Measurements from ENCODE around the gene RTN4RL2.

Gene RTN4RL2

GRCh38 chr11:57500926-57501325 is 40.6 kb downstream of the RTN4RL2 start:
- Histone ChIP-seq H3K4me1 (ENCODE audit: insufficient read depth, low read length, severe bottlenecking) (no peaks in the 10 kb centered on the region), H3K4me2 (ENCODE audit: low read length) (no peak overlapping the region), H4K20me1 (ENCODE audit: insufficient read depth, low read length) (no peaks in the 10 kb centered on the region), H3K9me3 (ENCODE audit: low read length) (no peaks in the 10 kb centered on the region), H3K9ac (ENCODE audit: low read length) (no peak overlapping the region), H3K27me3 (ENCODE audit: insufficient read depth, low read length) (no peaks in the 10 kb centered on the region), H3K4me3 (ENCODE audit: low read depth, low read length, poor library complexity, severe bottlenecking) (no peak overlapping the region), H3K27ac (ENCODE audit: low read depth, low read length, poor library complexity, severe bottlenecking) (no peak overlapping the region), H2AFZ (ENCODE audit: low read length) (no peak overlapping the region), H3F3A (ENCODE audit: insufficient read depth, low read length) (no peaks in the 10 kb centered on the region), H3K79me2 (ENCODE audit: insufficient read depth, low read length) (no peaks in the 10 kb centered on the region), H3K36me3 (ENCODE audit: insufficient read depth, low read length) (peaks cover 74% of the 10 kb centered on the region), H3K9me2 (ENCODE audit: low read depth, low read length) (no peaks in the 10 kb centered on the region)
- no peak for TF ChIP-seq CTCF (IDR thresholded peaks at IDR 0.05; ENCODE audit: low read length)

GRCh38 chr11:57501953-57502352 is 41.6 kb downstream of the RTN4RL2 start:
- Histone ChIP-seq H3F3A (ENCODE audit: insufficient read depth, low read length) (no peaks in the 10 kb centered on the region), H3K27me3 (ENCODE audit: insufficient read depth, low read length) (no peaks in the 10 kb centered on the region), H3K4me1 (ENCODE audit: insufficient read depth, low read length, severe bottlenecking) (no peaks in the 10 kb centered on the region), H3K9me3 (ENCODE audit: low read length) (no peaks in the 10 kb centered on the region), H4K20me1 (ENCODE audit: insufficient read depth, low read length) (no peaks in the 10 kb centered on the region), H3K4me3 (ENCODE audit: low read depth, low read length, poor library complexity, severe bottlenecking) (no peak overlapping the region), H3K9ac (ENCODE audit: low read length) (no peak overlapping the region), H3K36me3 (ENCODE audit: insufficient read depth, low read length) (peaks cover 77% of the 10 kb centered on the region), H3K27ac (ENCODE audit: low read depth, low read length, poor library complexity, severe bottlenecking) (no peak overlapping the region), H3K9me2 (ENCODE audit: low read depth, low read length) (no peaks in the 10 kb centered on the region), H2AFZ (ENCODE audit: low read length) (no peak overlapping the region), H3K4me2 (ENCODE audit: low read length) (no peak overlapping the region), H3K79me2 (ENCODE audit: insufficient read depth, low read length) (no peaks in the 10 kb centered on the region)
- TF ChIP-seq CTCF (IDR thresholded peaks at IDR 0.05; ENCODE audit: low read length) (no peak), EZH2 (IDR thresholded peaks at IDR 0.05; ENCODE audit: borderline replicate concordance, low read length) (no peak)

- Histone ChIP-seq H4K20me1 (ENCODE audit: insufficient read depth, low read length) (no peaks in the 10 kb centered on the region), H3K4me1 (ENCODE audit: insufficient read depth, low read length, severe bottlenecking) (no peaks in the 10 kb centered on the region)
Measured at GRCh38 chr11:57502376-57502775, 42.0 kb downstream of the RTN4RL2 start.

More at GRCh38 chr11:57502376-57502775, 42.0 kb downstream of the RTN4RL2 start:
- H3K27ac ChIP-seq (ENCODE audit: low read depth, low read length, poor library complexity, severe bottlenecking), result peak overlapping the region; percentile 21
- H3K9me2 ChIP-seq (ENCODE audit: low read depth, low read length), result no peaks in the 10 kb centered on the region
- no peak overlapping the region for H2AFZ ChIP-seq (ENCODE audit: low read length)
- H3K36me3 ChIP-seq (ENCODE audit: insufficient read depth, low read length), result peaks cover 73% of the 10 kb centered on the region
- TF ChIP-seq CTCF (IDR thresholded peaks at IDR 0.05; ENCODE audit: low read length) (no peak), EZH2 (IDR thresholded peaks at IDR 0.05; ENCODE audit: borderline replicate concordance, low read length) (no peak)
- no peak overlapping the region for H3K4me2 ChIP-seq (ENCODE audit: low read length)
- no peaks in the 10 kb centered on the region for H3K9me3 ChIP-seq (ENCODE audit: low read length)
- H3K27me3 ChIP-seq (ENCODE audit: insufficient read depth, low read length), result no peaks in the 10 kb centered on the region
- no peak overlapping the region for H3K9ac ChIP-seq (ENCODE audit: low read length)
- H3F3A ChIP-seq (ENCODE audit: insufficient read depth, low read length), result no peaks in the 10 kb centered on the region
- no peak overlapping the region for H3K4me3 ChIP-seq (ENCODE audit: low read depth, low read length, poor library complexity, severe bottlenecking)
- no peaks in the 10 kb centered on the region for H3K79me2 ChIP-seq (ENCODE audit: insufficient read depth, low read length)
